NCI-H2196 treated with DMSO at 0.1 percent for 48 hours (cell line): ENCODE measurements around the gene CYBB.
"Not testable (repeated sequence)": the region's sequence is repeated elsewhere in the genome, so short reads cannot be mapped to it uniquely, and the experiment has no call there.

ENCODE experiments used
- DNase-seq: peaks from one replicate; lab custom pipeline; 2025; ENCODE audit not compliant: unreplicated experiment; lab: John Stamatoyannopoulos, UW

CYBB gene

GRCh38 chrX:37779857-37780256 lies at the start of gene CYBB:
CYBB (plus strand) TSS chrX:37780059; CDS start chrX:37780078, 19 bp downstream.
- no peak for DNase-seq

- DNase-seq, result peak; percentile 4
Measured at GRCh38 chrX:37745354-37745753, 34.5 kb upstream of the CYBB start.

- no peak for DNase-seq
Measured at GRCh38 chrX:37745835-37746217, 34.0 kb upstream of the CYBB start.

GRCh38 chrX:37746218-37746941 lies 33.5 kb upstream of the CYBB start:
- DNase-seq, result no peak

- no peak for DNase-seq
Measured at GRCh38 chrX:37746951-37747350, 32.9 kb upstream of the CYBB start.

GRCh38 chrX:37752281-37752680 lies 27.6 kb upstream of the CYBB start:
- DNase-seq, result no peak

- DNase-seq, result no peak
Measured at GRCh38 chrX:37752936-37753335, 26.9 kb upstream of the CYBB start.

- no peak for DNase-seq
Measured at GRCh38 chrX:37753384-37753783, 26.5 kb upstream of the CYBB start.

GRCh38 chrX:37754516-37754915 lies 25.3 kb upstream of the CYBB start:
- no peak for DNase-seq

- DNase-seq, result no peak
Measured at GRCh38 chrX:37755025-37755424, 24.8 kb upstream of the CYBB start.

- no peak for DNase-seq
Measured at GRCh38 chrX:37757082-37757481, 22.8 kb upstream of the CYBB start.

GRCh38 chrX:37759351-37759750 lies 20.5 kb upstream of the CYBB start:
- DNase-seq, result no peak

GRCh38 chrX:37759878-37760418 lies 19.9 kb upstream of the CYBB start:
- DNase-seq, result no peak

- DNase-seq, result no peak
Measured at GRCh38 chrX:37763400-37763799, 16.5 kb upstream of the CYBB start.

GRCh38 chrX:37765507-37765906 lies 14.4 kb upstream of the CYBB start:
- DNase-seq, result no peak

- no peak for DNase-seq
Measured at GRCh38 chrX:37767430-37767829, 12.4 kb upstream of the CYBB start.

GRCh38 chrX:37768866-37769265 lies 11.0 kb upstream of the CYBB start:
- not testable (repeated sequence) for DNase-seq

GRCh38 chrX:37776283-37776986 lies 3.4 kb upstream of the CYBB start:
- no peak for DNase-seq

- DNase-seq, result no peak
Measured at GRCh38 chrX:37776987-37777325, 2.9 kb upstream of the CYBB start.

- DNase-seq, result no peak
Measured at GRCh38 chrX:37781081-37781480, 1.2 kb downstream of the CYBB start.

- DNase-seq, result no peak
Measured at GRCh38 chrX:37781814-37782213, 2.0 kb downstream of the CYBB start.

GRCh38 chrX:37782359-37782758 lies 2.5 kb downstream of the CYBB start:
- no peak for DNase-seq

GRCh38 chrX:37783305-37783704 lies 3.4 kb downstream of the CYBB start:
- DNase-seq, result no peak
